Measurements from ENCODE around the gene POU2AF3. TPM values are rescaled to one million over a fixed set of nuclear protein-coding genes. Genes with fewer than 3 reads are reported as not detected.
A peak's percentile ranks its signal among the peaks of the same experiment; 100 is the strongest.

POU2AF3 gene
- polyA plus RNA-seq, 2 of the 4 experiments (the other 2 are of a cell fraction) = 0.63 to 2.9 TPM

DNA sequence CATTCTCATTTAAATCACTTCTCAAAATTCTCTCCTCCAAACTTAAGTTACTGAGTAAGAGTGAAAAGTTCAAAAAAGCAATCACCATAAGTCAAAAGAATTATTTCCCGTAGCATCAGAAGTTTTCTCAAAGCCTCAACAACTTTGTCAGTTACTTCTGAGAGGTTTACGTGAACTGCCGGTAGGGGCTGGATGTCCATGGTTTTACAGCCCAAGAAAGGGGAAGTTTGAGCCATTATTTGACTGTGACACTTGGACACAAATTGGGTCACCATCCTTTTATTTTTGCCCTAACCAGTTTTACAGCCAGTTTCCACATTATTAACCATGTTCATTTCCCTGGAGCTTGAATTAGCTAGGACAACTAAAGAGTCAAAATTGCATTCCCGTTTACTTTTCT lies 7.5 kb downstream of the POU2AF3 start (continued):
- TF ChIP-seq RCOR1 (IDR thresholded peaks at IDR 0.05; ENCODE audit: low read depth, low read length) (no peak), RNF2 (IDR thresholded peaks at IDR 0.05; ENCODE audit: borderline replicate concordance, low read depth) (no peak)

DNA sequence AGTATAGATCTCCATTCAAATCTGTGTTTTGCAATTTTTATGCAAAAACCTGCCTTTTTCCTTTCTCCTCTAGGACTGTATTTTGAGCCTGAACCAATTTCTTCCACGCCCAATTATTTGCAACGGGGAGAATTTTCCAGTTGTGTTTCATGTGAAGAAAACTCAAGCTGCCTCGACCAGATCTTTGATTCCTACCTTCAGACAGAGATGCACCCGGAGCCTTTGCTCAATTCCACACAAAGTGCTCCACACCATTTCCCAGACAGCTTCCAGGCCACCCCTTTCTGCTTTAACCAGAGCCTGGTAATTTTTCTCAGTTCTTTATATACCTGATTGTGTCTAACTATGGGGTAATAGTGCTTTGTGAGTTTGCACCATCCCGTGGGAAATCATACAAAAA lies 8.0 kb downstream of the POU2AF3 start:
- FAIRE-seq (no peak), DNase-seq (ENCODE audit: low read depth in 1 of 2, low spot score in 1 of 2) (no peak), ATAC-seq (no peak)
- Histone ChIP-seq H3K27ac (no peak overlapping the region), H3K4me1 (peaks cover 48% of the 10 kb centered on the region), H3K4me3 (no peak overlapping the region), H3K4me2 (no peak overlapping the region), H3K9me3 (no peaks in the 10 kb centered on the region)
- TF ChIP-seq, protein P1, sequence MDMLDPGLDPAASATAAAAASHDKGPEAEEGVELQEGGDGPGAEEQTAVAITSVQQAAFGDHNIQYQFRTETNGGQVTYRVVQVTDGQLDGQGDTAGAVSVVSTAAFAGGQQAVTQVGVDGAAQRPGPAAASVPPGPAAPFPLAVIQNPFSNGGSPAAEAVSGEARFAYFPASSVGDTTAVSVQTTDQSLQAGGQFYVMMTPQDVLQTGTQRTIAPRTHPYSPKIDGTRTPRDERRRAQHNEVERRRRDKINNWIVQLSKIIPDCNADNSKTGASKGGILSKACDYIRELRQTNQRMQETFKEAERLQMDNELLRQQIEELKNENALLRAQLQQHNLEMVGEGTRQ (IDR thresholded peaks at IDR 0.05) = no peak
- no peak for TF ChIP-seq ZNF302 (CRISPR knock-in tag; IDR thresholded peaks at IDR 0.05)
- no peak for TF ChIP-seq TFCP2L1 (CRISPR knock-in tag; IDR thresholded peaks at IDR 0.05)
- POLR2A ChIA-PET = no interaction called here
- WGBS (ENCODE audit: missing lambda C conversion rate) = 68% methylated on average over 5 of the region's 5 CpGs
- CTCF ChIA-PET = no interaction called here

DNA sequence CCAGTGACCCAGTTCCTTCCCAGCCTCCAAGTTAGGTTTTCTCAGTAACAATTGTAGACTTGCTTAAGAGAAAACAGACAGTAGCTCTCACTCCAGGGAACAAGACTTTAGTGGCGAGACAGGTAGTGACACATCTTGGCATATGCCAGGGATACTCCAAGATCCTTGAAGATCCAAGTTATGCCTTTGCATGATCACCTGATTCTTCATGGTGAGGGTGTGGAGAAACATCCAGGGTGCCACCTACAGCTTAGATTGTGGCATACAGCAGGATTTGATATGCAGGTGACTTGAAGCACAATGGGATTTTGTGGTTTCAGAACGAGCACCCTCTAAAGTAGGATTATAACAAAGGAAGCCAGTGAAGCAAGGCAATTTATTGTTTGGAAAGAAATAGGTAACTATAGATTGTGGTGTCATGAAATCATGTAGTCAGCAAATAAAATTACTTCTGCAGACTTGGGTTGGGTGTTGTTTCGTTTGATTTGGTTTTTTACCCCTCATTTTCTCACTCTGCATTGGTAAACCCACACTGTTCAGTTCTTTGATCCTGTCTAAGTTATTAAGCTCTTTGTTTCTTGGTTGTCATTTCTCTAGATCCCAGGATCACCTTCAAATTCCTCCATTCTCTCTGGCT lies 9.2 kb downstream of the POU2AF3 start:
- DNase-seq (ENCODE audit: low read depth in 1 of 2, low spot score in 1 of 2) (no peak), FAIRE-seq (no peak), ATAC-seq (peak; percentile 34 to 60; a peak in 3 of 6 replicates)
- TF ChIP-seq ZSCAN20 (CRISPR knock-in tag; IDR thresholded peaks at IDR 0.05) = no peak
- no peak for TF ChIP-seq NPAS2 (CRISPR knock-in tag; IDR thresholded peaks at IDR 0.05; ENCODE audit: borderline replicate concordance)
- TF ChIP-seq MAFK (IDR thresholded peaks at IDR 0.05; ENCODE audit: partially characterized antibody) = peak; percentile 79
- Histone ChIP-seq H3K4me1 (peaks cover 48% of the 10 kb centered on the region), H3K9me3 (no peaks in the 10 kb centered on the region), H3K27ac (peak overlapping the region; percentile 48 to 57; a peak in 5 of 6 replicates), H3K4me2 (peak overlapping the region; percentile 69), H3K4me3 (no peak overlapping the region)
- 67% methylated on average over 3 of the region's 3 CpGs for WGBS (ENCODE audit: missing lambda C conversion rate)
- CTCF ChIA-PET = no interaction called here
- POLR2A ChIA-PET = no interaction called here

DNA sequence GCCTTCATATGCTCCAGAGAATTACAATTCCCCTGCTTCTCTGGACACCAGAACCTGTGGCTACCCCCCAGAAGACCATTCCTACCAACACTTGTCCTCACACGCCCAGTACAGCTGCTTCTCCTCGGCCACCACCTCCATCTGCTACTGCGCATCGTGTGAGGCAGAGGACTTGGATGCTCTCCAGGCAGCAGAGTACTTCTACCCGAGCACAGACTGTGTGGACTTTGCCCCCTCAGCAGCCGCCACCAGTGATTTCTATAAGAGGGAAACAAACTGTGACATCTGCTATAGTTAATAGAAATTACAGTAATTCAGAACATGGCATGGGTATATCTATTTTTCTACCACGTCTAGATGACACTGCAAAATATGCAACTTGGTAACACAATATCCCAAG lies 9.8 kb downstream of the POU2AF3 start:
- no peak for FAIRE-seq
- Histone ChIP-seq H3K4me3 (no peak overlapping the region), H3K4me1 (peaks cover 44% of the 10 kb centered on the region), H3K4me2 (peak overlapping the region; percentile 69), H3K9me3 (no peaks in the 10 kb centered on the region), H3K27ac (peak overlapping the region; percentile 48 to 57; a peak in 5 of 6 replicates)
- peak; percentile 44 for TF ChIP-seq MAFK (IDR thresholded peaks at IDR 0.05; ENCODE audit: partially characterized antibody)
- TF ChIP-seq, protein P2, sequence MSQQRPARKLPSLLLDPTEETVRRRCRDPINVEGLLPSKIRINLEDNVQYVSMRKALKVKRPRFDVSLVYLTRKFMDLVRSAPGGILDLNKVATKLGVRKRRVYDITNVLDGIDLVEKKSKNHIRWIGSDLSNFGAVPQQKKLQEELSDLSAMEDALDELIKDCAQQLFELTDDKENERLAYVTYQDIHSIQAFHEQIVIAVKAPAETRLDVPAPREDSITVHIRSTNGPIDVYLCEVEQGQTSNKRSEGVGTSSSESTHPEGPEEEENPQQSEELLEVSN (IDR thresholded peaks at IDR 0.05; ENCODE audit: borderline replicate concordance, low read depth) = no peak
- ChIA-PET CTCF (no interaction called here), POLR2A (no interaction called here)
- 7% methylated on average over 6 of the region's 7 CpGs for WGBS (ENCODE audit: missing lambda C conversion rate)
- ATAC-seq = peak; percentile 78 to 88
- peak; percentile 20 to 58 for DNase-seq (ENCODE audit: low read depth in 1 of 2, low spot score in 1 of 2)

DNA sequence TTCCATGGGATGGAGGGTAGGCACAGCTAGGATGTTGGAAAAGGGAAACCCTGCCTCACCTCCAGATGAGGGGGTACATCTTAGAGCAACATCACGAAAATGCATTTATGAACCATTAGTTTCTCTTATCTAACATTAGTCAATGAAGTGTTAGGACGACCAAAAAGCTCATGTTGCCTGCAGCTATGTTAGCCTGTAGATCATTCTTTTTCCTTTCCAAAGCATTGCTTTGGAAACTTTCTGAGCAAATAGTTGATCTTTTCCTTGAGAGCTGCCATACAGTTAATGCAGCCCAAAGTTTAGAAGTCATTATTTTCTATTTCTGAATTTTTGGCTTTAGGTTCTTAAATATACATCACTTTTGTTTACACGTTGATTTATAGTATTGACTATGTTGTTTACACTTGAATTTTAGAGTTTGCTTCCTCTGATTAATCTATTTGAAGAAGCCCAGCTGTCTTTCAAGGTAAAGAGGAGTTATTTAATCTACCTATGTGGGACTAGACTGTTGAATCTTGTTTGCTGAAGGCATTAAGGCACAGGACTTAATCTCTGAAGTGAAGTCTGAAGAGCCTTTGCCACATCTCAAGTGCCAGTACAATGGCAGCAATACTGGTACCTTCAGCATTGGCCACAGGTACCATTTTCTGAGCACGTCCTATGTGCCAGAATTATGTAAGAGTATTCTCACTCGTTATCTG lies 11.0 kb downstream of the POU2AF3 start:
- ChIA-PET CTCF (interaction anchor here (0.7 to 0.9 kb wide), 2 partner anchors 17 to 114 kb away, joined by 3 to 5 read pairs; no protein-coding TSS in a partner anchor), POLR2A (no interaction called here)
- FAIRE-seq = no peak
- peak in 1 of 2 experiments; percentile 27; a peak in 1 of 6 replicates for ATAC-seq
- peak overlapping the region; percentile 38; the same call in 2 of the 3 replicates for H3K4me2 ChIP-seq
- no peak for DNase-seq (ENCODE audit: low read depth in 1 of 2, low spot score in 1 of 2)
- peak overlapping the region; percentile 21 to 56; a peak in 1 of 6 replicates for H3K27ac ChIP-seq
- TF ChIP-seq, protein P3, sequence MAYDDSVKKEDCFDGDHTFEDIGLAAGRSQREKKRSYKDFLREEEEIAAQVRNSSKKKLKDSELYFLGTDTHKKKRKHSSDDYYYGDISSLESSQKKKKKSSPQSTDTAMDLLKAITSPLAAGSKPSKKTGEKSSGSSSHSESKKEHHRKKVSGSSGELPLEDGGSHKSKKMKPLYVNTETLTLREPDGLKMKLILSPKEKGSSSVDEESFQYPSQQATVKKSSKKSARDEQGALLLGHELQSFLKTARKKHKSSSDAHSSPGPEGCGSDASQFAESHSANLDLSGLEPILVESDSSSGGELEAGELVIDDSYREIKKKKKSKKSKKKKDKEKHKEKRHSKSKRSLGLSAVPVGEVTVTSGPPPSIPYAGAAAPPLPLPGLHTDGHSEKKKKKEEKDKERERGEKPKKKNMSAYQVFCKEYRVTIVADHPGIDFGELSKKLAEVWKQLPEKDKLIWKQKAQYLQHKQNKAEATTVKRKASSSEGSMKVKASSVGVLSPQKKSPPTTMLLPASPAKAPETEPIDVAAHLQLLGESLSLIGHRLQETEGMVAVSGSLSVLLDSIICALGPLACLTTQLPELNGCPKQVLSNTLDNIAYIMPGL (CRISPR knock-in tag; IDR thresholded peaks at IDR 0.05; ENCODE audit: borderline replicate concordance) = no peak
- TF ChIP-seq ZC3H11A (IDR thresholded peaks at IDR 0.05) (no peak), GATA3 (IDR thresholded peaks at IDR 0.05; ENCODE audit: borderline replicate concordance) (peak; percentile 24; the same call in 1 of the 2 replicates), CHD4 (IDR thresholded peaks at IDR 0.05; ENCODE audit: borderline replicate concordance) (no peak), CBX2 (IDR thresholded peaks at IDR 0.05; ENCODE audit: borderline replicate concordance, low read depth) (no peak), RNF2 (IDR thresholded peaks at IDR 0.05; ENCODE audit: borderline replicate concordance, low read depth) (no peak)
- H3K4me3 ChIP-seq = no peak overlapping the region
- peaks cover 35% of the 10 kb centered on the region for H3K4me1 ChIP-seq
- no peaks in the 10 kb centered on the region for H3K9me3 ChIP-seq
- 40% methylated on average over 5 of the region's 5 CpGs for WGBS (ENCODE audit: missing lambda C conversion rate)
